Left forelimb (tissue), 1 donor: Measurements from ENCODE around the gene TRMT10C.
A peak's percentile ranks its signal among the peaks of the same experiment; 100 is the strongest.
"Not testable (repeated sequence)": the region's sequence is repeated elsewhere in the genome, so short reads cannot be mapped to it uniquely, and the experiment has no call there.

Experiments
- DNase-seq: peaks from one replicate; pipeline ENCODE4 v3.0.0-alpha.2; 2018; ENCODE audit warnings: low spot score

Gene TRMT10C

GRCh38 chr3:101548527-101549105 is 13.1 kb upstream of the TRMT10C start:
- no peak for DNase-seq

GRCh38 chr3:101549473-101549872 is 12.2 kb upstream of the TRMT10C start:
- no peak for DNase-seq

- not testable (repeated sequence) for DNase-seq
These were observed 10.1 kb upstream of the TRMT10C start for GRCh38 chr3:101551359-101552081.

GRCh38 chr3:101553381-101553780 is 8.3 kb upstream of the TRMT10C start:
- not testable (repeated sequence) for DNase-seq

- no peak for DNase-seq
These were observed 5.6 kb upstream of the TRMT10C start for GRCh38 chr3:101556064-101556463.

GRCh38 chr3:101567528-101568317 is 6.1 kb downstream of the TRMT10C start:
- DNase-seq, result no peak

GRCh38 chr3:101571028-101571895 is 9.6 kb downstream of the TRMT10C start:
- no peak for DNase-seq

- DNase-seq, result peak; percentile 98
These were observed 12.1 kb downstream of the TRMT10C start, which contains the start of gene PCNP for GRCh38 chr3:101573449-101574387. PCNP (plus strand) TSS chr3:101574180; CDS start chr3:101574216, 36 bp downstream.

GRCh38 chr3:101574388-101575112 is 12.9 kb downstream of the TRMT10C start:
- no peak for DNase-seq

GRCh38 chr3:101577286-101577685 is 15.6 kb downstream of the TRMT10C start:
- no peak for DNase-seq

- DNase-seq, result no peak
These were observed 26.9 kb downstream of the TRMT10C start for GRCh38 chr3:101588616-101589015.

GRCh38 chr3:101591071-101591470 is 29.4 kb downstream of the TRMT10C start:
- no peak for DNase-seq

GRCh38 chr3:101602731-101603130 is 41.1 kb downstream of the TRMT10C start:
- no peak for DNase-seq

- DNase-seq, result no peak
These were observed 41.5 kb downstream of the TRMT10C start for GRCh38 chr3:101603184-101603583.

GRCh38 chr3:101605398-101605797 is 43.7 kb downstream of the TRMT10C start:
- DNase-seq, result not testable (repeated sequence)

- DNase-seq, result no peak
These were observed 49.4 kb downstream of the TRMT10C start for GRCh38 chr3:101611023-101611422.

- DNase-seq, result not testable (repeated sequence)
These were observed 51.3 kb downstream of the TRMT10C start for GRCh38 chr3:101613014-101613413.

GRCh38 chr3:101615525-101615924 is 53.9 kb downstream of the TRMT10C start:
- no peak for DNase-seq
